Pancreas (tissue), 10 donors: Measurements from ENCODE around the gene GLYATL3. TPM values are rescaled to one million over a fixed set of nuclear protein-coding genes. Genes with fewer than 3 reads are reported as not detected.

ENCODE experiments used
- ATAC-seq, 4 donors: fragments of 200-7000 bp; cut with Tn5 transposase; one replicate each; pipeline versions ENCODE4 v1.8.0 to v1.9.1; 2020; ENCODE audit warnings: mild to moderate bottlenecking in 4 of 4, moderate library complexity in 4 of 4
- DNase-seq, 6 donors: peaks; one replicate each; pipeline ENCODE4 v3.0.0-alpha.2; 2020
- FAIRE-seq: peaks from 2 replicates; lab custom pipeline; 2012; peaks lifted over from hg19 to GRCh38; lab: Jason Lieb, UNC
- H3K27ac ChIP-seq, 4 donors: fragments of 200-600 bp; sonication (generic); 1 replicate in 3 of 4; 2 replicates in 1 of 4; pipeline versions ENCODE4 v1.5.0 to v1.8.0; 2020
- H3K27me3 ChIP-seq, 4 donors: fragments of 200-600 bp; one replicate each; pipeline ENCODE4 v1.8.0; 2021
- H3K36me3 ChIP-seq, 3 donors: fragments of 200-600 bp; sonication (generic) in 1 of 3; one replicate each; pipeline versions ENCODE4 v1.5.0 to v1.8.0; 2020 to 2021
- H3K4me1 ChIP-seq, 3 donors: fragments of 200-600 bp; one replicate each; pipeline ENCODE4 v1.8.0; 2021
- H3K4me3 ChIP-seq, 4 donors: fragments of 200-600 bp; sonication (generic) in 2 of 4; one replicate each; pipeline versions ENCODE4 v1.5.0 to v1.8.0; 2020 to 2021
- H3K9me3 ChIP-seq, 4 donors: fragments of 200-600 bp; one replicate each; pipeline ENCODE4 v1.8.0; 2021
- CTCF ChIP-seq, 4 donors: fragments of 200-600 bp; sonication (generic) in 3 of 4; IDR thresholded peaks; one replicate each; pipeline versions ENCODE4 v1.5.0 to v1.8.0; 2021; ENCODE audit warnings: antibody characterized with exemption in 4 of 4
- WGBS, 2 donors: extraction: QIAGEN DNeasy Blood & Tissue Kit; methylation state at CpG; one replicate each; pipeline ENCODE4 v1.1.7; 2013; 5-methylcytosine and 5-hydroxymethylcytosine counted together
- intact Hi-C, 3 donors: fragments of 100-400 bp; cut with DNase I; formaldehyde crosslinking; loops; one replicate each; pipeline versions ENCODE4 v1.11.1 to v1.14.2; 2022
- polyA plus RNA-seq, 2 donors: library from polyadenylated mRNA; stranded (reverse); fragments of 200-250 nt; gene quantifications; one replicate each; pipeline ENCODE4 v1.2.3, GENCODE V29; 2013
- total RNA-seq, 6 donors: library from RNA; stranded (reverse); fragmentation: NEBNext Ultra II Directional in 4 of 6; extraction: Animal tissue kit (Norgen Biotek cat#: 25700) in 4 of 6; gene quantifications; one replicate each; pipeline versions ENCODE4 v1.2.1 to v1.2.4, GENCODE V29; 2021 to 2023
- donor health status: healthy with polysubstance abuse.
- donor health status: DM: no; HTN: no; CAD: no; lungs with moderate emphysema.
- donor health status: DM: no; HTN: no; CAD: no.
- donor health status: control.
- donor health status: control.
- donor health status: Bipolar disorder and iron deficiency.
- donor health status: DM: yes; HTN: yes; CAD: no.
- donor health status: DM: no; HTN: no; CAD: no.
- donor health status: DM: no; HTN: no; CAD: no.
- donor health status: DM: yes; HTN: yes; CAD: no.

Gene GLYATL3
- total RNA-seq (not detected), polyA plus RNA-seq (under 1 TPM in 1 of 2 donors, not detected in 1; 0.09 TPM)

- Histone ChIP-seq H3K27ac (no peak within 1 kb of the TSS), H3K9me3 (no peaks in the 10 kb centered on the region), H3K4me3 (no peak within 1 kb of the TSS), H3K4me1 (no peaks in the 10 kb centered on the region), H3K27me3 (no peaks in the 10 kb centered on the region), H3K36me3 (no peaks in the 10 kb centered on the region)
- TF ChIP-seq CTCF (IDR thresholded peaks at IDR 0.05): no peak
- FAIRE-seq (no peak), DNase-seq (no peak), ATAC-seq (no peak)
- intact Hi-C loops: no loop called here
- 40 to 60% methylated on average over 2 of the region's 2 CpGs for WGBS, 2 donors
Measured at GRCh38 chr6:49499623-49500022, at the start of gene GLYATL3. TSS of gene GLYATL3 (plus strand) at chr6:49499923. CDS start at chr6:49511991, 12,068 bp downstream.

DNA sequence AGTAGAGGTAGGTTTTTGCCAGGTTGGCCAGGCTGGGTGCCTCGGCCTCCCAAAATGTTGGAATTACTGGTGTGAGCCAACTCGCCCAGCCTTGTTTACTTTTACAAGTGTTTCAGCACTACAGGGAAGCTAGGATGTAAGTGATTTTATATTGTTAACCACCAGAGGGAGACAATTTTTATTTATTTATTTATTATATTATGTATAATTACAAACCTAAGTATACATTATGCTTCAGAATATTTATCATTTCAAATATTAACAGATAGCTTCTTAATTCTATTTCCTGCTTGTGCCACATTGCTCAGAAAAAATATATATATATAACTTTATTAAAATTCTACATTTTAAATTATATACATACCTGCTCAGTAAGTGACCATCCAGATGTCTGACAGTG, 46.5 kb upstream of the GLYATL3 start:
- intact Hi-C loops: no loop called here
- no peak for FAIRE-seq
- ATAC-seq: peak in 1 of 4 donors; percentile 37

GRCh38 chr6:49454787-49455709, 44.7 kb upstream of the GLYATL3 start:
- WGBS, 2 donors: 92 to 95% methylated on average over 3 of the region's 3 CpGs
- Histone ChIP-seq H3K4me1 (peaks cover 0 to under 1% (median 0%) of the 10 kb centered on the region in 3 donors), H3K27me3 (no peaks in the 10 kb centered on the region), H3K27ac (no peak overlapping the region), H3K36me3 (peaks cover 0 to 26% (median 3%) of the 10 kb centered on the region in 3 donors), H3K9me3 (no peaks in the 10 kb centered on the region), H3K4me3 (no peak overlapping the region)
- no peak for ATAC-seq
- FAIRE-seq: no peak
- intact Hi-C loops: no loop called here
- no peak for DNase-seq
- TF ChIP-seq CTCF (IDR thresholded peaks at IDR 0.05): no peak

More for the DNA sequence above, 46.5 kb upstream of the GLYATL3 start:
- peak in 2 of 4 donors; percentile 6 to 29 for TF ChIP-seq CTCF (IDR thresholded peaks at IDR 0.05)
- H3K4me3 ChIP-seq: no peak overlapping the region
- no peaks in the 10 kb centered on the region for H3K27me3 ChIP-seq
- H3K4me1 ChIP-seq: no peaks in the 10 kb centered on the region
- no peak overlapping the region for H3K27ac ChIP-seq
- DNase-seq: no peak
- peaks cover 0 to 33% (median 3%) of the 10 kb centered on the region in 3 donors for H3K36me3 ChIP-seq
- H3K9me3 ChIP-seq: no peaks in the 10 kb centered on the region
- 68 to 80% methylated on average over 2 of the region's 2 CpGs for WGBS, 2 donors

DNA sequence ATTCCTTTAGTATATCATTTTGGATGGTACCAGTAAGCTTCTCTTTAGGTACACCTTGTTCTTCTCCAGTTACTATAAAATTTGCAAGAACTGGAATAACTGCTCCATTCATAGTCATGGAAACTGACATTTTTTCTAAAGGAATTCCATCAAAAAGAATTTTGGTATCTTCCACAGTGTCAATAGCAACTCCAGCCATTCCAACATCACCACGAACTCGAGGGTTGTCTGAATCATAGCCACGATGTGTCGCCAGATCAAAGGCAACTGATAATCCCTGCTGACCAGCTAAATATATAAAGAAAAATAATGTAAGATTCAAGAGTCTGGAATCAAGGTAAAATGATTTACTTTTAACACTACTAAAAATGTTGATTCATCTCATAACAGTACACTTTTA, 42.0 kb upstream of the GLYATL3 start:
- H3K4me3 ChIP-seq: no peak overlapping the region
- DNase-seq (no peak), FAIRE-seq (no peak), ATAC-seq (no peak)
- peaks cover 4 to 20% (median 7%) of the 10 kb centered on the region in 3 donors for H3K4me1 ChIP-seq
- no peak for TF ChIP-seq CTCF (IDR thresholded peaks at IDR 0.05)
- intact Hi-C loops: no loop called here
- H3K9me3 ChIP-seq: no peaks in the 10 kb centered on the region
- H3K27me3 ChIP-seq: no peaks in the 10 kb centered on the region
- no peak overlapping the region for H3K27ac ChIP-seq
- peaks cover 0 to 6% (median 0%) of the 10 kb centered on the region in 3 donors for H3K36me3 ChIP-seq
- 59 to 71% methylated on average over 4 of the region's 4 CpGs for WGBS, 2 donors
